ENCODE results near the gene COL7A1. TPM values are rescaled to one million over a fixed set of nuclear protein-coding genes. Genes with fewer than 3 reads are reported as not detected.
A peak's percentile ranks its signal among the peaks of the same experiment; 100 is the strongest.

The COL7A1 gene
- total and polyA plus RNA-seq, 2 of the 13 experiments (the other 11 are each of a cell fraction or from before 2014, with no cell fraction given) = 2.7 to 11.7 TPM

DNA sequence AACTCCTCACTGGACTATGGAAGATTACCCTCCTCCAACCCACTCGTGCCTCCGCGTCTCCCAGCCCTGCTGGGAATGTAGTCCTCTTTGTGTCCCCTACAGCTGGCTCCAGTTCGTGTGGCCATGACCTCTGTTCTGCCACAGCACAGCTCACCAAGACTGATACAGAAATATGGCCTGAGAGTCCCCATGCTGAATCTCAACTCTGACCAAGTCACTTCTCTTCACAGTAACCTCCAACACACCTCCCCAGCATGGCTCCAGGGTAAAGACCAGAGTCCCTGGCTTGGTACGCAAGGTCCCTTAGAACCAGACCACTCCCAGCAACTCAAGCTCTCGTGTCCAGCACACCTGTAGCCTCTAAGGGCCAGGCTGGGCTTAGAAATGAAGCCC is 2.3 kb upstream of the COL7A1 start (continued):
- TF ChIP-seq, protein P1, sequence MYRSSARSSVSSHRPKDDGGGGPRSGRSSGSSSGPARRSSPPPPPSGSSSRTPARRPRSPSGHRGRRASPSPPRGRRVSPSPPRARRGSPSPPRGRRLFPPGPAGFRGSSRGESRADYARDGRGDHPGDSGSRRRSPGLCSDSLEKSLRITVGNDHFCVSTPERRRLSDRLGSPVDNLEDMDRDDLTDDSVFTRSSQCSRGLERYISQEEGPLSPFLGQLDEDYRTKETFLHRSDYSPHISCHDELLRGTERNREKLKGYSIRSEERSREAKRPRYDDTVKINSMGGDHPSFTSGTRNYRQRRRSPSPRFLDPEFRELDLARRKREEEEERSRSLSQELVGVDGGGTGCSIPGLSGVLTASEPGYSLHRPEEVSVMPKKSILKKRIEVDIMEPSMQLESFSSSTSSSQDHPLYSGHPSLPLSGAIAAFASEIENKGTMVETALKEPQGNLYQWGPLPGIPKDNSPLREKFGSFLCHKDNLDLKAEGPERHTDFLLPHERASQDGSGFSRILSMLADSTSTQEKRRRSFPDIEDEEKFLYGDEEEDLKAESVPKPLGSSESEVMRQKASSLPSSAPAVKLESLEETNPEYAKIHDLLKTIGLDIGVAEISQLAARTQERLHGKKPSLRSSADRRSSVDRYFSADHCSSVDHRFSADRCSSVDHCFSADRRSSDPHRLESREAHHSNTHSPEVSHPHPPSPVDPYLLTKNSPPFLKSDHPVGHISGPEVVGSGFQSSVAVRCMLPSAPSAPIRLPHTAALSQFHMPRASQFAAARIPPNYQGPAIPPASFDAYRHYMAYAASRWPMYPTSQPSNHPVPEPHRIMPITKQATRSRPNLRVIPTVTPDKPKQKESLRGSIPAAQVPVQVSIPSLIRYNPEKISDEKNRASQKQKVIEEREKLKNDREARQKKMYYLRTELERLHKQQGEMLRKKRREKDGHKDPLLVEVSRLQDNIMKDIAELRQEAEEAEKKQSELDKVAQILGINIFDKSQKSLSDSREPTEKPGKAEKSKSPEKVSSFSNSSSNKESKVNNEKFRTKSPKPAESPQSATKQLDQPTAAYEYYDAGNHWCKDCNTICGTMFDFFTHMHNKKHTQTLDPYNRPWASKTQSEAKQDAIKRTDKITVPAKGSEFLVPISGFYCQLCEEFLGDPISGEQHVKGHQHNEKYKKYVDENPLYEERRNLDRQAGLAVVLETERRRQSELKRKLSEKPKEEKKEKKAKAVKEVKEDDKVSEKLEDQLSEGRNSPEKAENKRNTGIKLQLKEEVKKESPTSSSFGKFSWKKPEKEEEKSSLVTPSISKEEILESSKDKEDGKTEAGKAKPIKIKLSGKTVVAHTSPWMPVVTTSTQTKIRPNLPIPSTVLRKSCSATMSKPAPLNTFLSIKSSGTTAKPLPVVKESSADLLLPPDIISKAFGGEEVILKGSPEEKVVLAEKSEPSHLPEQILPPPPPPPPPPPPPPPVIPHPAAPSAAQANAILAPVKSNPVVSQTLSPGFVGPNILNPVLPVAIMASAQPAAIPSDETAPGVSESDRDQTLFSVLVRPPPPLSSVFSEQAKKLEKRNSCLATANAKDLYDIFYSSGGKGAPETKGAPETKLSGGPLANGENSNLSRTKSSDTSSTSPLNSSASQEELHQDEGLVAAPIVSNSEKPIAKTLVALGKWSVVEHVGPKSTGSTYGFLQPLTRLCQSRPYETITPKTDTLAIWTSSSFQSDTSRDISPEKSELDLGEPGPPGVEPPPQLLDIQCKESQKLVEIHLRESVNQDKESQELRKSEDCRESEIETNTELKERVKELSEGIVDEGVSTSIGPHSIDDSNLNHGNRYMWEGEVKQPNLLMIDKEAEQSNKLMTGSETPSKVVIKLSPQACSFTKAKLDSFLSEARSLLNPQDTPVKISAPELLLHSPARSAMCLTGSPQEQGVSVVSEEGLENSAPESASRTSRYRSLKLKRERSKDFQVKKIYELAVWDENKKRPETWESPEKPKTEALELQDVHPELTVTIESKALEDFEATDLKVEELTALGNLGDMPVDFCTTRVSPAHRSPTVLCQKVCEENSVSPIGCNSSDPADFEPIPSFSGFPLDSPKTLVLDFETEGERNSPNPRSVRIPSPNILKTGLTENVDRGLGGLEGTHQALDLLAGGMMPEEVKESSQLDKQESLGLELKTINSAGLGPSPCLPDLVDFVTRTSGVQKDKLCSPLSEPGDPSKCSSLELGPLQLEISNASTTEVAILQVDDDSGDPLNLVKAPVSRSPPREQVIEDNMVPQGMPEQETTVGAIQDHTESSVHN (CRISPR knock-in tag; IDR thresholded peaks at IDR 0.05) = no peak

DNA sequence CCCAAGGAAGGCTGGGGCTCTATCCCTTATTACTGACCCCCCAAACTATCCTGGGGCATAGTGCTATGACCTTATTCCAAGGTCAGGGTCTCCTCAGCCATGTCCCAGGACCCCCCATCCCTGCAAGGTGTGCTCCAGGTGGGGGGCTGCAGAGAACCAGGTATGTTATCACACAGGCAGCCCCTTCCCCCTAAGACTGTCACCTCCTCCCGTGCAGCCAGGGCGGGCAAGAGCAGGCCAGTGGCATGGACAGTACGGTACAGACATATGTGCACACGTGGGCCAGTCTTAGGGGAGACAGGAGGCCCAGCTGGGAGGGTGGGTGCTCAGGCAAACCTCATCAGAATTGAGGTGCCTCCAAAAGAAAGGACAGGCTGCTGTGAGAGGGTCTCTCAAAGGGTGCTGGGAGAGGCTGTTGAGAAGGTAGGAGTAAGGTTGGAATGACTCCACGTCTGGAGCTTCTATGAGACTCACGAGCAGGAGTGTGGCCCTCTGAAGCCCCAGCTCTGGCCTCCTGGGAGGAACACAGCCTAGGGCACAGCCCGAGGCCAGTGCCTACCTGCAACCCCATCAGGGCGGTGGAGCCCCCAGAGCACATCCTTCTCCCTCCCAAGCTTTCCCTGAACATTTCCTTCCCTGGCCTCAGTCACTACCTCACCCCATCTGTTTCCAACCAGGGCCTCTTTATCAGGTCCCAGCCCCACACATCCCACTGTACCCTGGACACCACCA is 1.7 kb upstream of the COL7A1 start:
- in situ Hi-C loops (cut with HindIII; ENCODE audit: extremely low pct_ligation_motif_present, low pct_unique_long_range_greater_than_20kb) = no loop called here
- no peak for DNase-seq (ENCODE audit: low spot score)
- 88% methylated on average over 7 of the region's 8 CpGs for WGBS (ENCODE audit: low lambda C conversion rate)
- ATAC-seq = peak; percentile 8; the same call in 1 of the 3 replicates
- H3K27me3 ChIP-seq (ENCODE audit: control insufficient read depth in 1 of 2, insufficient read depth in 2 of 2, low read length in 2 of 2) = no peaks in the 10 kb centered on the region
- no TSS peak for BruUV-seq (replicated peaks)
- ChIA-PET CTCF (ENCODE audit: low intra/inter-chr PET ratio, low total read pairs) (no interaction called here), POLR2A (interaction anchor here (1.0 to 3.3 kb wide), 6 partner anchors 13 to 65 kb away, joined by 3 to 11 read pairs (median 4); partner anchors contain the start of genes SLC26A6 and UQCRC1)
- no peak for FAIRE-seq
- H3K36me3 ChIP-seq (replicated peaks in 1 of 2; ENCODE audit: control insufficient read depth in 1 of 2, insufficient read depth in 2 of 2, low read length in 2 of 2) = peaks cover 27 to 42% of the 10 kb centered on the region in 2 experiments; a peak in 4 of 5 replicates
- no peak overlapping the region for H3K4me3 ChIP-seq (replicated peaks in 1 of 3; ENCODE audit: insufficient read depth in 1 of 3, low read depth in 2 of 3, low read length in 3 of 3)
- H3K27ac ChIP-seq (ENCODE audit: extremely low read length, insufficient read depth, low read length) = peak overlapping the region; percentile 0
- no peak overlapping the region for H2AFZ ChIP-seq (ENCODE audit: low read length)
- H3K4me2 ChIP-seq (ENCODE audit: low read depth, low read length) = no peak overlapping the region
- no peaks in the 10 kb centered on the region for H3K79me2 ChIP-seq (ENCODE audit: insufficient read depth, low read length)
- intact Hi-C loops (cut with micrococcal nuclease; ENCODE audit: unreplicated experiment) = no loop called here
- H4K20me1 ChIP-seq (ENCODE audit: insufficient read depth, low read length) = 0 out of 2 replicates have a peak, but pooled peaks cover 8% of the 10 kb centered on the region
- H3K9me3 ChIP-seq (ENCODE audit: low read length) = no peaks in the 10 kb centered on the region
- H3K9ac ChIP-seq (ENCODE audit: insufficient read depth, low read depth, low read length) = no peak overlapping the region
- H3K4me1 ChIP-seq (ENCODE audit: insufficient read depth, low read length) = peaks cover 35% of the 10 kb centered on the region
- TF ChIP-seq POLR2G (IDR thresholded peaks at IDR 0.05; ENCODE audit: low read depth, low read length) (peak; percentile 46), MYNN (CRISPR knock-in tag; IDR thresholded peaks at IDR 0.05; ENCODE audit: low read depth) (no peak), POLR2A (IDR thresholded peaks at IDR 0.05; ENCODE audit: insufficient read depth in 1 of 2, low read depth in 2 of 2, low read length in 2 of 2) (peak in 1 of 2 experiments; percentile 30; a peak in 1 of 4 replicates)
- TF ChIP-seq, protein P2, sequence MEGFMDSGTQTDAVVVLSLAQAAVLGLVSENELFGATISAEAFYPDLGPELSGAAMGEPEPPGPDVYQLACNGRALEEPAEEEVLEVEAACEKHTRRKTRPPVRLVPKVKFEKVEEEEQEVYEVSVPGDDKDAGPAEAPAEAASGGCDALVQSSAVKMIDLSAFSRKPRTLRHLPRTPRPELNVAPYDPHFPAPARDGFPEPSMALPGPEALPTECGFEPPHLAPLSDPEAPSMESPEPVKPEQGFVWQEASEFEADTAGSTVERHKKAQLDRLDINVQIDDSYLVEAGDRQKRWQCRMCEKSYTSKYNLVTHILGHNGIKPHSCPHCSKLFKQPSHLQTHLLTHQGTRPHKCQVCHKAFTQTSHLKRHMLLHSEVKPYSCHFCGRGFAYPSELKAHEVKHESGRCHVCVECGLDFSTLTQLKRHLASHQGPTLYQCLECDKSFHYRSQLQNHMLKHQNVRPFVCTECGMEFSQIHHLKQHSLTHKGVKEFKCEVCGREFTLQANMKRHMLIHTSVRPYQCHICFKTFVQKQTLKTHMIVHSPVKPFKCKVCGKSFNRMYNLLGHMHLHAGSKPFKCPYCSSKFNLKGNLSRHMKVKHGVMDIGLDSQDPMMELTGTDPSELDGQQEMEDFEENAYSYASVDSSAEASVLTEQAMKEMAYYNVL (CRISPR knock-in tag; IDR thresholded peaks at IDR 0.05; ENCODE audit: borderline replicate concordance) = no peak
- TF ChIP-seq, protein P3, sequence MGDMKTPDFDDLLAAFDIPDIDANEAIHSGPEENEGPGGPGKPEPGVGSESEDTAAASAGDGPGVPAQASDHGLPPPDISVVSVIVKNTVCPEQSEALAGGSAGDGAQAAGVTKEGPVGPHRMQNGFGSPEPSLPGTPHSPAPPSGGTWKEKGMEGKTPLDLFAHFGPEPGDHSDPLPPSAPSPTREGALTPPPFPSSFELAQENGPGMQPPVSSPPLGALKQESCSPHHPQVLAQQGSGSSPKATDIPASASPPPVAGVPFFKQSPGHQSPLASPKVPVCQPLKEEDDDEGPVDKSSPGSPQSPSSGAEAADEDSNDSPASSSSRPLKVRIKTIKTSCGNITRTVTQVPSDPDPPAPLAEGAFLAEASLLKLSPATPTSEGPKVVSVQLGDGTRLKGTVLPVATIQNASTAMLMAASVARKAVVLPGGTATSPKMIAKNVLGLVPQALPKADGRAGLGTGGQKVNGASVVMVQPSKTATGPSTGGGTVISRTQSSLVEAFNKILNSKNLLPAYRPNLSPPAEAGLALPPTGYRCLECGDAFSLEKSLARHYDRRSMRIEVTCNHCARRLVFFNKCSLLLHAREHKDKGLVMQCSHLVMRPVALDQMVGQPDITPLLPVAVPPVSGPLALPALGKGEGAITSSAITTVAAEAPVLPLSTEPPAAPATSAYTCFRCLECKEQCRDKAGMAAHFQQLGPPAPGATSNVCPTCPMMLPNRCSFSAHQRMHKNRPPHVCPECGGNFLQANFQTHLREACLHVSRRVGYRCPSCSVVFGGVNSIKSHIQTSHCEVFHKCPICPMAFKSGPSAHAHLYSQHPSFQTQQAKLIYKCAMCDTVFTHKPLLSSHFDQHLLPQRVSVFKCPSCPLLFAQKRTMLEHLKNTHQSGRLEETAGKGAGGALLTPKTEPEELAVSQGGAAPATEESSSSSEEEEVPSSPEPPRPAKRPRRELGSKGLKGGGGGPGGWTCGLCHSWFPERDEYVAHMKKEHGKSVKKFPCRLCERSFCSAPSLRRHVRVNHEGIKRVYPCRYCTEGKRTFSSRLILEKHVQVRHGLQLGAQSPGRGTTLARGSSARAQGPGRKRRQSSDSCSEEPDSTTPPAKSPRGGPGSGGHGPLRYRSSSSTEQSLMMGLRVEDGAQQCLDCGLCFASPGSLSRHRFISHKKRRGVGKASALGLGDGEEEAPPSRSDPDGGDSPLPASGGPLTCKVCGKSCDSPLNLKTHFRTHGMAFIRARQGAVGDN (CRISPR knock-in tag; IDR thresholded peaks at IDR 0.05) = peak; percentile 28; the same call in 1 of the 2 replicates

Measured in HepG2 (cell line).